Measurements from ENCODE around the gene EIF2B4.
"Not testable (repeated sequence)": the region's sequence is repeated elsewhere in the genome, so short reads cannot be mapped to it uniquely, and the experiment has no call there.

Gene EIF2B4

DNA sequence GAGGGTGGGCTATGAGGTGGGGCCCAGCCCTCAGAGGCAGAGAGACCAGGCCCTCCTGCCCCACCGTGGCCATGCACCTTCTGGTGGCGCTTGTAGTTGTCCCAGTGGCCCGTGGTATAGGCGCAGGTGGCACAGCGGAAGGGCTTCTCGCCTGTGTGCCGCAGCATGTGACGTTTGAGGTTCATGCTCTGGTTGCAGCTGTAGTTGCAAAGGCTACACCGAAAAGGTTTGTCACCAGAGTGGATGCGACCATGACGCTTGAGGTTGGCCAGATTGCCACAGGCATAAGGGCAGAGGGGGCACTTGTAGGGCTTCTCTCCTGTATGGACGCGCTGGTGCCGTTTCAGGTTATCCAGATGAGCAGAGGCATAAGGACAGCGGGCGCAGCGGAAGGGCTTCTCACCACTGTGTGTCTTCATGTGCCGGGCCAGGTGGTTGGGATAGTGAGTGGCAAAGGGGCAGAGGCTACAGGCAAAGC is 7.5 kb upstream of the EIF2B4 start:
- no peak for DNase-seq

DNA sequence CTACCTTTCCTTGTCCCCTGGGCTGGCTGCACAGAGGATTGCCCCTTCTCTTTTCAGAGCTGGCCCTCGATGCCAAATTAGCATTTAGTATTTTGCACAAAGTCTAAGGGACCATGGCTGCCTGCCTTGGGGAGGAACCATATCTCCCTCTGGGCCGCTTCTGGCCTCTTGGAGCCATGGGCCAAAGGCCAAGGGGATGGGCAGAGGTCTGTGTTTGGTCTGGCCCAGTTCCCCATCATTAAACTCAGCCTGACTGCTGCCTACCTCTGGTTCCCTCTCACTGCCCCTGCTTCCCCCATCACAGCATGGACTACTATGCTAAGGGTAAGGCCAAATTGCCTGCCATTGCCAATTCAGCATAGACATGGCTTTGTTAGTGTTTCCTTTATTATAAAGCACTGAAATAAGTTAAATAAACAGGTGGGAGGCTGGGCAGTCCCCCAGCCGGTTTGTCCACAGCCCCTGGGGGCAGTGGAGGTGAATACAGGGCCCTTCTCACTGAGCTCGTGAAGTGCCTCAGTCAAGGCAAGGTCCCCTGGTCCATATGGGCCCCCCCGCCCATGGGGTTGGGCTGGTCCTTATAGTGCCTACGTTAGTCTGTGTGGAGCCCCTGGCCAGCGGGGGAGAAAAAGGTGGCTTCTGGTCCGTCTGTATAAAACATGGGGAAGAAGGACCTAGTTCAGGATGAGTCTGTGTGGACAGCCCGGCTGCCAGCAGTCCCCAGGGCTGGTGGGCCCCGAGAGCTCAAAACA is 6.9 kb upstream of the EIF2B4 start:
- DNase-seq = no peak

DNA sequence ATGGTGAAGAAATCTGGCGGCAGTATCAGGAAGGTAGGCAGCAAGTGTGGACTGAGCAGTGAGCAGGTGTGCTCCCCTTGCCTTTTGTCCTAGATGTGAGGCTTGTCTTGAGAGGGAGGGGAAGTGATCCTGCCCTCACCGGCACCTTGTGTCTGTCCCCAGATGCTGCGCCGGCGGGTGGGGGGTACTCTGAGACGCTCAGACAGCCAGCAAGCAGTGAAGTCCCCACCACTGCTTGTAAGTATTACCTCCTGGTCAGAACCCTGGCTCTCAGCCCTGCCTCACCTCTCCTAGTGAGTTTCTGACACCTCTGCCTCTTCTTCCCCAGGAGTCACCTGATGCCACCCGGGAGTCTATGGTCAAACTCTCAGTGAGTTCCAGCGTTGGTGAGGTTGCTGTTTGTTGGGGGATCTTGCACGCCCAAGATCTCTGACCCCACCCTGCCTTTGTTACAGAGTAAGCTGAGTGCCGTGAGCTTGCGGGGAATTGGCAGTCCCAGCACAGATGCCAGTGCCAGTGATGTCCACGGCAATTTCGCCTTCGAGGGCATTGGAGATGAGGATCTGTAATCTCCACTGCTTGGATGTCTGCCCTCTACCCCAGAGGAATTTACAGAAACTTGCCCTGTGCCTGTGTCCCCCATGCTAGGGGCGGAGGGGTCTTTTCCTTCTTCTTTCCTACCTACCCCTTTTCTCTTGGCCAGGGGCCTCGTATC is 6.2 kb upstream of the EIF2B4 start:
- no peak for DNase-seq

DNA sequence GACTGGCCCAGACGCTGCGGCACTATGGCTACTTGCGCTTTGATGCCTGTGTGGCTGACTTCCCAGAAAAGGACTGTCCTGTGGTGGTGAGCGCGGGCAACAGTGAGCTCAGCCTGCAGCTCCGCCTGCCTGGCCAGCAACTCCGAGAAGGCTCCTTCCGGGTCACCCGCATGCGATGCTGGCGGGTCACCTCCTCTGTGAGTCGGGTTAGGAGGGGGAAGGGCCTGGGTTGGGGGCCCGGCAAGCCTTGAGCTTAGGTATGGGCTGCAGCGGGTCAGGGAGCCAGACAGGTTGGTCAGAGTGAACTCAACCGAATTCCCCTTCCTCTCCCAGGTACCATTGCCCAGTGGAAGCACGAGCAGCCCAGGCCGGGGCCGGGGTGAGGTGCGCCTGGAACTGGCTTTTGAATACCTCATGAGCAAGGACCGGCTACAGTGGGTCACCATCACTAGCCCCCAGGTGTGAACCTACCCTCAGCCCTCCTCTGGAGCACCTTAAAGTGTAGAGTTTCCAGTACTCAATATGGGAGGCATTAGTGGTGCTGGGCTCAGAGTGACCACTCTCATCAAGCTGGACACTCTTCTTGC is 5.5 kb upstream of the EIF2B4 start:
- no peak for DNase-seq

DNA sequence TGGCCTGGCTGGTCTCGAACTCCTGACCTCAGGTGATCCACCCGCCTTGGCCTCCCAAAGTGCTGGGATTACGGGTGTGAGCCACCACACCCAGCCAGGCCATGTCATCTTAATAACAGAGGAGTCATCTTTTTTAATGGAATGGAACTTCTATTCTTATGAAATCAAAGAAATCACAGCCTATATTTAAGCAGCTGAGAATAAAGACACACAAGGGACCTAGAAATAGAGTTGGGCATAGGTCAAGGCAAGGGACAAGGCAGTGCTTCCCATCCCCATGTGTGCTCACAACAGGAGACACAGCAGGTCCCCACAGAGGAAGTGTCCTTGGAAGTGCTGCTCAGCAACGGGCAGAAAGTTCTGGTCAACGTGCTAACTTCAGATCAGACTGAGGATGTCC is 3.4 kb upstream of the EIF2B4 start:
- DNase-seq = no peak

DNA sequence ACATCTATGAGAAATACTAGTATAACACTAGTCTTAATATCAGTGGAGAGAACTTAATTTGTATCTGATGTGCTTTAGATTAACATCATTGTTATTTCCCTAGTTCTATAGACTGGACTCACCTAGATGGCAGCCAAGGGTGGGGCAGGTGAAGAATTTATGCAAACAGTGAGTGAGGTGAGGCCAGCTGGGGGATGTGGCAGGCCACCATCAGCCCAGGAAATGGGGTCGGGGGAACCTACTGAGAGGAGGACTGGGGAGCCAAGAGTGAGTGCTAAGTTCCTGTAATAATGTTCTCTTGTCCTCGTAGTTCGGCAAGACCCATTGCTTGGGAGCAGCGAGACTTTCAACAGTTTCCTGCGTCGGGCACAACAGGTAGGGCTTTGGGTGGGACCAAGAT is 2.8 kb upstream of the EIF2B4 start:
- DNase-seq = no peak

DNA sequence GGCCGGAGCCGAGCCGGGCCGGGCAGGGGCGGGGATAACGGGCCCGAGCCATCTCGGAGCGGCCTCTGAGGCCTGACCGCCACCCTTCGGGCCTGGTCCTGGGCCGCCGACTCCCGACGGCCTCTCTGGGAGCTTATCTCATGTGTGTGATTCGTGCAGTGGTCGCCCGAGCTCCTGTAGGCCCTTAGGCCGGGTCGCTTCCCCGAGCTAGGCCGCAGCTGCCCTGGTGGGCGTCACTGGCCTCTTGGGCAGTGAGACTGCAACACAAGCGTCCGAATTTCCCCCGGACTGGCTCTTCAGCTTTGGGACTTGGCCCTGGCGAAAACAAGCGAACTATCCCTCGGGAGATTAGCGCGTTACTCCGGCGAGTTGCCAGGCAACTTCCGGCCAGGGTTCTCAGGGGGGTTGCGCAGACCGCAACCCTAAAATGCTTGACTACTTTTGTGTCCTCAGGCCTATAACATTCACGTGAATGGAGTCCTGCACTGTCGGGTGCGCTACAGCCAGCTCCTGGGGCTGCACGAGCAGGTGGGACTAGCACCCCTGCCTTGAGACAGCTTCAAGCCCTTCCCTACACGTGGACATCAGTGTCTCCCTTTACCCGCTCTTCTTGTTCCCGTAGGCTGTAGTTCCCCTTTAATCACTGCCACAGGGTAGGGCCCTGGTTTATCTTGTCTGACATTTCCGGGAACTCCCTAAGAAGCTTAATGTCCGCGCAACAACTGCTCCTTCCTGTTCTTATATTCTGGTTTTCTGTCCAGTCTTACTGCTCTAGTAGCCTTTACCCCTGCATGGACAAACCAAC is 880 bp upstream of the EIF2B4 start:
- no peak for DNase-seq

DNA sequence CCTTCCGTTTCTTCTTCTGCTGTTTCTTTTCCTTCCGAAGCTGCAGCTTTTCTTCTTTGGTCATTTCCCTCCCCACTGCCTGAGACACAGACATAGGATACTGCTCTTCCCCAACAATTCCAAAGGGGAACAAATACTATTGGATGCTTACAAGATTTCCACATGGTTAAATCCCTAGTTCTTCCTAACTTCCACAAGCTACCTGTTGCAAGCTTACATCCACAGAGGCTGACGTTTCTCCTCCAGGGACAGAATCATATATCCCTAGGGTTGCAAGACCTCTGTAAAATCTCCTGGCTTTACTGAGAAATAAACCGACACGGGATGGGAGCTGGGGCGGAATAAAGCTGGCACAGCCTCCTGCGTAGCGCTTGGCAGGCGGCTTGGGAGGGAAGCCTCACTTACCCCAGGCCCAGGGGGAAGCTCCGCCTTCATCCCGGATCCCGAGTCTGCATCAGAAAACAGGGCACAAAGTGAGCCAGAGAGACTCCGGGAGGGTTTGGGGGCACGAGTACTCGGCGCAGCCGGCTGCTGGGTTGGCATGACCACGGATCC is 590 bp downstream of the EIF2B4 start:
- DNase-seq = no peak

DNA sequence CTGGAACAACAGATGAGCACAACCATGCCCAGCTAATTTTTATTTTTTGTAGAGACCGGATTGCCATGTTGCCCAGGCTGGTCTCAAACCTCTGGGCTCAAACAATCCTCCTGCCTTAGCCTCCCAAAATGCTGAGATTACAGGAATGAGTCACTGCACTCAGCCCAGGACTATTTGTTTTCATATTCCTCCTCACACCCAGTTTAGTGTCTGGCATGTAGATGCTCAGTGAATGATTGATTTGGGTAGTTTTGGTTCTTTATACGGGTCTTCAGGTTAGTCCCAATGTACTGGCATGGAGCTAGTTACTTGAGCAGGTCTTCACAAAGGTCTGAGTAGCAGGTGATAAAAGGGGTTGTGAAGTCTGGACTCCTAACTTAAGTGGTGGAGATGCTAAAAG is 6.2 kb downstream of the EIF2B4 start:
- no peak for DNase-seq

DNA sequence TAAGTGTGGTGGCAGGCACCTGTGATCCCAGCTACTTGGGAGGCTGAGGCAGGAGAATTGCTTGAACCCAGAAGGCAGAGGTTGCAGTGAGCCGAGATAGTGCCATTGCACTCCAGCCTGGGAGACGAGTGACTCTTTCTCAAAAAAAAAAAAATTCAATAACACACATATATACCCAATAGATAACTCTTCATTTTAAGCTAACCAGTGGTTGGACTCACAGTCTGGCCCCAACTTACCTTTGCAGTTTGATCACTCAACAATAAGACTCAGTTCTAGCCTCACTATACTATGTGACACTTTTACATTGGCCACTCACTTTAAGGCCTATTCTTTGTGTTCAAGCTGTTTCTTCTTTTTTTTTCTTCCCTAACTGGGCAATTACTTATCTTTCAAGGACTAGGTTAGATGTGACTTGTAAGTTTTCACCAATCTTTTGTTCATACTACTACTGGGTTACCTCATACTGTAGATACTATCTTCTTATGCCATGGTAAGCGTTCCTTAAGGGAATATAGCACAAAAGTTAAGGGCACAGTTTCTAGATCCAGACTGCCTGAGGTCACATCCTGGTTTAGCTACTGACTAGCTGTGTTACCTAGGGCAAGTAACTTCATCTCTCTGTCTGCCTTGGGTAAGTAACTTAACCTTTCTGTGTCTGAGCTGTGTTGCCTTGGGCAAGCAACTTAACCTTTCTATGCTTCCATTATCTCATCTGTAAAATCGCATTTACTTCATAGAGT is 7.3 kb downstream of the EIF2B4 start:
- DNase-seq = no peak

DNA sequence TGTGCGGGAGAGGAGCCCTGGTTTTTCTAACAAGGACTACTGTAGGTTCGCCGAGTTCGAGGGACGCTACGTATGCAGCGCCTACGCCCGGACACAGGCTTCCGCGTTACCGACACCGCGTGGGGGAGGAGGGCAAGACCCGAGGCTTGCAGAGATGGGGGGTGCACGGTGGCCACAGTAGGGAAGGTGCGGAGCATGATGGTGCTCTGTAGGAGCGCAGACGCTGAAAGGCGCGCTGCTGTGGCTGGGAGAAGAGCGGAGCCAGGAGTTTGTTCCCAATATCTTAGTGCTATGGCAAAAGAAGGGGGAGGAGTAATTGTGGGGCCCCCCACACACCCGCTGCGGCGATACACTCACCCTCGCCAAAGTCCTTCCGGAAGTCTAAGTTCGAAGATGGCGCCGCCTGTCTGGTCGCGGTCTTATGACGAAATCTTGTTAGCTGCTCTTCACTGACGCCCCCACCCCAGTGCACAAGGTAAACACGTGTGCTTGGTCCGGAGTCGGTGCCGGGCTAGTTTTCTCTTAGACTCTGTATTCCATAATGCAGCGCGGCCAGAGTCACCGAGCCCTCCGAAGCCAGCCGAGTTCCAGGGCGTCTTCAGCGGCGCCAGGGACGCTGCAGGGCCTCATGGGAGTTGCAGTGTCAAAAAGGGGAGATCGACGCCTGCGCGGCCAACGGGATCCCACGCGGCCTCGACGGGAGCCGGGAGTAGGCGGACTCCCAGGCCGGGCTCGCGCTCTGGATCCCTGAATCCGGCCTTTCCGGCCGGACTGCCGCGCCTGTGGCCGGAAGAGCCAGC is 13.6 kb downstream of the EIF2B4 start, which contains the start of gene GTF3C2:
Gene GTF3C2 (minus strand): TSS at position 383 of the 800 bp plus-strand sequence. CDS start 13,210 bp downstream, outside the sequence.
- peak; percentile 99 for DNase-seq

DNA sequence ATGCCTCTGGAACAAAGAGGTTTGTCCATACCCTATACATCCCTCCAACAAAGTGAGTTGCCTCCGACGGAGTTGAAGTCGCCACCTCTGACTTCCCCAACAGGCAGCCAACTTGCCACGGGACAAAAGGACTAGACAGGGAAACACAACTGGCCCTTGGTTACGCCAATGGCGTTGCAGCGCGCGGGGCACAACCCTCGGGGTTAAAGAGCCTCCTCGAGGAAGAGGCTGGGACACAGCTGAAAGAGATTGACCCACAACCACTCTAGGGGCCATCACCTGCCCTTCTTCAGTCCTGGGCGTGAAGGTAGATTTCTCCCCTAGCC is 14.1 kb downstream of the EIF2B4 start:
- DNase-seq = peak; percentile 85

DNA sequence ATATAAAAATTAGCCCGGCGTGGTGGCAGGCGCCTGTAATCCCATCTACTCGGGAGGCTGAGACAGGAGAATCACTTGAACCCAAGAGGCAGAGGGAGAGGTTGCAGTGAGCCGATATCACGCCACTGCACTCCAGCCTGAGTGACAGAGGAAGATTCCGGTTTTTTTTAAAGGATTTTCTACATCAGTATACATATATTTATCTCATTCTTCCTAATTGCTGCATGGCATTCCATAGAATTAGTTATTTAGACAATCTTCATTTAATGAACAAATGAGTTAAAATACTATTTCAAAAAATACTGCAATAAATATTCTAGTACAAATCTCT is 15.6 kb downstream of the EIF2B4 start:
- DNase-seq = no peak

DNA sequence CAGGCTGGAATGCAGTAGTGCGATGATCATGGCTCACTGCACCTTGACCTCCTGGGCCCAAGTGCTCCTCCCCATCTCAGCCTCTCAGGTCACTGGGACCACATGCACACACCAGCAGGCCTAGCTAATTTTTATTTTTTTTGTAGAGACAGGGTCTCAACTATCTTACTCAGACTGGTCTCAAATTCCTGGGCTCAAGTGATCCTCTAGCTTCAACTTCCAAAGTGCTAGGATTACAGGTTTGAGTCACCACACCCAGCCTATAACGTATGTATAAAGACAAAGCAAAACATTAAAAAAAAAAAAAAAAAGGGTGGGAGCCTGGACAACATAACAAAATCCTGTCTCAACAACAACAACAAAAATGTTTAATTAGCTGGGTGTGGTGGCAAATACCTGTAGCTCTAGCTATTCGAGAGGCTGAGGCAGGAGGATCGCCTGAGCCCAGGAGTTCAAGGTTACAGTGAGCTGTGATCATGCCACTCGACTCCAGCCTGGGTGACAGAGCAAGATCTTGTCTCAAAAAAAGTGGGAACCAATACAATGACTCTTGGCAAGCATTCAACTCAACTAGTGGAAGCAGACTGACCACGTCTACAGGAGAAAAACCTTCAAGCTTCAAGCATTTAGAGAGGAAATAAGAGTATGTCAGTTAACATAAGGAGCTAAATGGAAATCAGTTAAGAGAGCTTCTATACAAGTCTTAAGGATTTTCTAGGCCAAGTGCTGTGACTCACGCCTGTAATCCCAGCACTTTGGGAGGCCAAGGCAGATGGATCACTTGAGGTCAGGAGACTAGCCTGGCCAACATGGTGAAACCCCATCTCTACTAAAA is 16.2 kb downstream of the EIF2B4 start:
- DNase-seq = no peak

DNA sequence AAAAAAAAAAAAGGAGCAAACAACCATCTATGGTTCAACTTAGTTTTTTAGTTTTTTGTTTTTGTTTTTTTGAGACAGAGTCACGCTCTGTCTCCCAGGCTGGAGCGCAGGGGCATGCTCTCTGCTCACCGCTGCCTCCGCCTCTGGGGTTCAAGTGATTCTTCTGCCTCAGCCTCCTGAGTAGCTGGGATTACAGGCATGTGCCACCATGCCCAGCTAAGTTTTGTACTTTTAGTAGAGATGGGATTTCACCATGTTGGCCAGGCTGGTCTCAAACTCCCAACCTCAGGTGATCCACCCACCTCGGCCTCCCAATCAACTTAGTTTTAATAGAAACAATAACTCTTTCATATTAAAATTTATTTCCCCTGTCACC is 16.8 kb downstream of the EIF2B4 start:
- DNase-seq = not testable (repeated sequence)

DNA sequence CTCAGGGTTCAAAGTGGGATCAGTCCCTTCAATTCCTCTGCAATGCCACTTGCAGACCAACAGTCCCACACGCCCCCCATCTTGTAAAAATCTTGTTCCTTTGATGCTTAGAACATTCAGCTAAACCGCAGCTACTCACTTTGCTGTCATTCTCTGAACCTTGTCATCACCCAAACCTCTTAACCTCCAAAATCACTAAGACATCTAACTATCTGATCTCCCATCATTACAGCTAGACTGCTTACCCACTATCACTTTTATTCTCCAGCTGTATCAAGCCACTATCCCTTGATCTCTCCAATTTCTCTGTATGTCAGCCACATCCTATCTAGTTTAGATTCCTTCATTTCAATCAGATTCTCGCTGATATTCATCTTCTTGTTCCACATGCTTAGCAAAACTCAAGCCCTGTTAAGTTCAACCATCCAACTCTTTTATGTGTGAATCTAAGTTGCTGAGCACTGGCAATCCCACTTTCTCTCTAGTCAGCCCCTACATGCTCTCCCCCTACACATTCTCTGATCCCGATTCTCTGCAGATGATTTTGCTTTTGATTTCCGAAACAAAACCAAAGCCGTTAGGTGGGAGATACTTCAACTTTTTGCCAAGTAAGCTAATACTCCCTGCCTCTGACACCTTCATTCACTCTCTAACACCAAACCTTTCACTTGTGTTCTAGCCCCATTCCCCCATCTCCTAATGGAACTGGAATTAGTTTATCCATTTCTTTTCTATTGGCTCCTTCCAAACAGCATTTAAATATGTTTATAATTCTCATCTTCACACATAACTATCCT is 18.1 kb downstream of the EIF2B4 start:
- DNase-seq = no peak

DNA sequence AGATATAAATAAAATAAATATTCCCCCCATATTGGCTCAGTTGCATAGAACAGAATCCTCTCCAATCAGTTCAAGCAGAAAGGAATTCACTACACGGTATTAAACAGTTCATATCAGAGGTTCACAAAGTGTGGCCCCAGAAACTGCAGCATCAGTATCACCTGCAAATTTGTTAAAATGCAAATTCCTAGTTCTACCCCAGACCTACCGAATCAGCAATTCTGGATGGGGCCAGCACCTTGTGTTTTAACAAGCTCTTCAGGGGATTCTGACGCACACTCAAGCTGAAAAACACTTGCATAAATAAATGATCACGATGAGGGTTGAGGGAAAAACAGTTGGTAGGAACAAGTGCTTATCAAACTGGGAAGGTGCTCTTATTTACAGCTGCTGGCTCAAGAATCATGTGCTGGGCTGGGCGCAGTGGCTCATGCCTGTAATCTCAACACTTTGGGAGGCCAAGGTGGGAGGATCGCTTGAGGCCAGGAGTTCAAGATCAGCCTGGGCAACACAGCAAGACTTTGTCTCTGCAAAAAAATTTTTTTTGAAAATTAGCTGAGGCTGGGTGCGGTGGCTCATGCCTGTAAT is 19.9 kb downstream of the EIF2B4 start:
- no peak for DNase-seq

DNA sequence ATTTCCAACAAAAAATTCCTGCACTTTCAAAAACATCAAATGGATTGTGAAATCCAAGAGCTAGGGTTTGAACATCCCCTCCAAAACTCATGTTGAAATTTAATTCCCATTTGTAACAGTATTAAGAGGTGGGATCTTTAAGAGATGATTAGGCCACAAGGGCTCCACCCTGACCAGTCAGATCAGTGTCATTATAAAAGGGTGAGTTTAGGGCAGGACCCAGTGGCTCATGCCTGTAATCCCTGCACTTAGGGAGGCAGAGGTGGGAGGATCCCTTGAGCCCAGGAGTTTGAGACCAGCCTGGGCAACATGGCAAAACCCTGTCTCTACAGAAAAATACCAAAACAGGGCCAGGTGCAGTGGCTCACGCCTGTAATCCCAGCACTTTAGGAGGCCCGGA is 22.5 kb downstream of the EIF2B4 start:
- no peak for DNase-seq

DNA sequence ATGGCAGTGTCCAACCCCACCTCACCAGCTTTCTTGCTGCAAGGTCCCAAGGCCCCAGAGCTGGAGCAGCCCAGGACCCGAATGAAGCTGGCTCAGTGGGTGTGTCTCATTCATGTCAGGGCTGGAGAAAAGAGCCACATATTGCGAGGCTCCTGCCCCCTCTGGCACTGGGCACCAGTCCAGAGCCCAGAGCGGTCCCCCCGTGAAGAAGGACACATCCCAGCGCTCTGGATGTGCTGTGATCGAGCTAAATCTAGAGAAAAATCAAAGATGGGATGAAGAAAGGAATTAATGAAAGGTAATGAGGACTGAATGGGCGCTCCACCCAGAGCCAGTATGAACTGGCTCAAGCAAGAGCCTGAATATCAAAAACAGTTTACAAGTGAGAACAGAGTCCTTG is 34.0 kb downstream of the EIF2B4 start:
- no peak for DNase-seq

All from islet precursor cell (in vitro differentiated cells).